GM23338 (cell line): ENCODE data around the gene DBH. TPM values are rescaled to one million over a fixed set of nuclear protein-coding genes. Genes with fewer than 3 reads are reported as not detected.
A peak's percentile ranks its signal among the peaks of the same experiment; 100 is the strongest.

ENCODE experiments used
- ATAC-seq: fragments of 200-7000 bp; cut with Tn5 transposase; 3 replicates; pipeline ENCODE4 v1.9.1; 2020
- DNase-seq: peaks from one replicate; pipeline ENCODE4 v3.0.0-alpha.2; 2015; ENCODE audit warnings: low spot score
- H2AFZ ChIP-seq: fragments of 200-600 bp; sonication (generic); 2 replicates; pipeline ENCODE4 v1.8.0; 2016; ENCODE audit warnings: antibody characterized with exemption, mild to moderate bottlenecking, moderate library complexity
- H3F3A ChIP-seq: fragments of 200-600 bp; sonication (generic); replicated peaks from 2 replicates; pipeline ENCODE4 v1.8.0; 2017; ENCODE audit warnings: antibody characterized with exemption, mixed run types, low read depth
- H3K27ac ChIP-seq: fragments of 200-600 bp; sonication (generic); 2 replicates; pipeline ENCODE4 v1.6.1; 2016; ENCODE audit warnings: low read depth
- H3K27me3 ChIP-seq: fragments of 200-600 bp; sonication (generic); 2 replicates; pipeline ENCODE4 v1.8.0; 2016; ENCODE audit warnings: mild to moderate bottlenecking, mixed run types, moderate library complexity; ENCODE audit not compliant: insufficient read depth
- H3K36me3 ChIP-seq: fragments of 200-600 bp; sonication (generic); 2 replicates; pipeline ENCODE4 v1.8.0; 2016; ENCODE audit warnings: mild to moderate bottlenecking; ENCODE audit not compliant: insufficient read depth
- H3K4me1 ChIP-seq: fragments of 200-600 bp; sonication (generic); 2 replicates; pipeline ENCODE4 v1.8.0; 2016; ENCODE audit warnings: mild to moderate bottlenecking, moderate library complexity; ENCODE audit not compliant: insufficient read depth
- H3K4me2 ChIP-seq: fragments of 200-600 bp; sonication (generic); 2 replicates; pipeline ENCODE4 v1.7.1; 2017; ENCODE audit warnings: mixed run types
- H3K4me3 ChIP-seq: fragments of 200-600 bp; sonication (generic); 2 replicates; pipeline ENCODE4 v1.6.1; 2016; ENCODE audit warnings: mixed run types
- H3K79me2 ChIP-seq: fragments of 200-600 bp; sonication (generic); replicated peaks from 2 replicates; pipeline ENCODE4 v1.8.0; 2017; ENCODE audit warnings: mild to moderate bottlenecking; ENCODE audit not compliant: insufficient read depth
- H3K9me2 ChIP-seq: fragments of 200-600 bp; sonication (generic); 2 replicates; pipeline ENCODE4 v1.8.0; 2017; ENCODE audit not compliant: insufficient read depth
- H4K20me1 ChIP-seq: fragments of 200-600 bp; sonication (generic); replicated peaks from 2 replicates; pipeline ENCODE4 v1.8.0; 2017; ENCODE audit warnings: mild to moderate bottlenecking; ENCODE audit not compliant: insufficient read depth
- H3K27ac Mint-ChIP-seq: 2 replicates; pipeline ENCODE4 v1.8.0; 2020; ENCODE audit warnings: inconsistent platforms, mild to moderate bottlenecking, moderate library complexity, mixed read lengths
- H3K27me3 Mint-ChIP-seq: 3 replicates; pipeline ENCODE4 v1.8.0; 2022; ENCODE audit warnings: low read depth, mild to moderate bottlenecking, moderate library complexity, mixed read lengths, inconsistent platforms; ENCODE audit not compliant: insufficient read depth, poor library complexity
- H3K36me3 Mint-ChIP-seq: 3 replicates; pipeline ENCODE4 v1.8.0; 2021; ENCODE audit warnings: low read depth, mild to moderate bottlenecking, inconsistent platforms, moderate library complexity, mixed read lengths
- H3K4me1 Mint-ChIP-seq: 3 replicates; pipeline ENCODE4 v1.8.0; 2020; ENCODE audit warnings: mild to moderate bottlenecking, inconsistent platforms, mixed read lengths
- H3K4me3 Mint-ChIP-seq: 3 replicates; pipeline ENCODE4 v1.8.0; 2021; ENCODE audit warnings: moderate library complexity, mild to moderate bottlenecking, inconsistent platforms, mixed read lengths
- H3K9me3 Mint-ChIP-seq: 3 replicates; pipeline ENCODE4 v1.8.0; 2020; ENCODE audit warnings: moderate library complexity, mild to moderate bottlenecking, inconsistent platforms, mixed read lengths
- CREB1 ChIP-seq: fragments of 250-450 bp; sonication (Bioruptor Pico); IDR thresholded peaks from 2 replicates; pipeline ENCODE4 v1.5.0; 2020; ENCODE audit warnings: low read depth, mild to moderate bottlenecking, moderate library complexity
- EZH2 ChIP-seq: fragments of 200-600 bp; sonication (generic); IDR thresholded peaks from one replicate; pipeline ENCODE4 v1.8.0; 2017; ENCODE audit warnings: antibody characterized with exemption, mild to moderate bottlenecking, low read depth; ENCODE audit not compliant: unreplicated experiment
- JUNB ChIP-seq: IDR thresholded peaks from one replicate; pipeline ENCODE4 v1.6.1; 2016; ENCODE audit warnings: antibody characterized with exemption; ENCODE audit not compliant: unreplicated experiment
- NANOG ChIP-seq: IDR thresholded peaks from 2 replicates; pipeline ENCODE4 v1.6.1; 2016; ENCODE audit warnings: antibody characterized with exemption, borderline replicate concordance
- STAT1 ChIP-seq: IDR thresholded peaks from one replicate; pipeline ENCODE4 v1.6.1; 2016; ENCODE audit warnings: antibody characterized with exemption; ENCODE audit not compliant: unreplicated experiment
- ZNF114 ChIP-seq: fragments of 250-450 bp; sonication (Bioruptor Pico); IDR thresholded peaks from 2 replicates; pipeline ENCODE4 v1.5.0; 2020; ENCODE audit warnings: mild to moderate bottlenecking, moderate library complexity
- ZNF331 ChIP-seq: fragments of 250-450 bp; sonication (Bioruptor Pico); IDR thresholded peaks from 2 replicates; pipeline ENCODE4 v1.5.0; 2020; ENCODE audit warnings: low read depth, mild to moderate bottlenecking, moderate library complexity
- ZNF462 ChIP-seq: fragments of 250-450 bp; sonication (Bioruptor Pico); IDR thresholded peaks from 2 replicates; pipeline ENCODE4 v1.5.0; 2020; ENCODE audit warnings: mild to moderate bottlenecking, moderate library complexity
- polyA plus RNA-seq: library from polyadenylated mRNA; unstranded; fragments of >200 nt; fragmentation: Nextera tagmentation; extraction: Ambion mirVana; gene quantifications from 2 replicates; pipeline ENCODE4 v1.2.1, GENCODE V29; 2016
- total RNA-seq: library from RNA; depleted of rRNA; stranded (reverse); fragments of >200 nt; shearing (Covaris generic); gene quantifications from 2 replicates; pipeline ENCODE4 v1.2.3, GENCODE V29; 2014

DBH gene
- total and polyA plus RNA-seq, 2 experiments from 2014 or later, result 0.08 to 0.24 TPM

GRCh38 chr9:133657120-133657661, 21.0 kb downstream of the DBH start (continued):
- TF ChIP-seq ZNF462 (CRISPR knock-in tag) (no peak), EZH2 (no peak), ZNF331 (no peak), ZNF114 (no peak), JUNB (no peak), STAT1 (no peak), CREB1 (no peak)

GRCh38 chr9:133658442-133659431, 22.6 kb downstream of the DBH start:
- H3K79me2 ChIP-seq, result no peaks in the 10 kb centered on the region
- H3K27ac ChIP-seq, result no peak overlapping the region
- no peaks in the 10 kb centered on the region for H3K27me3 ChIP-seq
- Mint-ChIP-seq H3K27me3 (peaks cover 16% of the 10 kb centered on the region), H3K36me3 (no peaks in the 10 kb centered on the region), H3K27ac (no peak overlapping the region), H3K4me1 (peaks cover 23% of the 10 kb centered on the region), H3K4me3 (peak overlapping the region; percentile 45), H3K9me3 (no peaks in the 10 kb centered on the region)
- no peaks in the 10 kb centered on the region for H3K4me1 ChIP-seq
- H3K4me3 ChIP-seq, result 0 out of 2 replicates have a peak overlapping the region, but pooled peaks have one; percentile 30
- DNase-seq (no peak), ATAC-seq (peak; percentile 67)
- no peaks in the 10 kb centered on the region for H3K36me3 ChIP-seq
- no peak overlapping the region for H2AFZ ChIP-seq
- no peaks in the 10 kb centered on the region for H3F3A ChIP-seq
- no peaks in the 10 kb centered on the region for H3K9me2 ChIP-seq
- H4K20me1 ChIP-seq, result no peaks in the 10 kb centered on the region
- peak overlapping the region; percentile 60; the same call in 1 of the 2 replicates for H3K4me2 ChIP-seq
- TF ChIP-seq EZH2 (no peak), NANOG (no peak), ZNF462 (CRISPR knock-in tag) (no peak)
